Measurements from ENCODE around the gene CMSS1. TPM values are rescaled to one million over a fixed set of nuclear protein-coding genes. Genes with fewer than 3 reads are reported as not detected.

Gene CMSS1
- total RNA-seq, 2 experiments from 2014 or later = 42.1 to 42.6 TPM

DNA sequence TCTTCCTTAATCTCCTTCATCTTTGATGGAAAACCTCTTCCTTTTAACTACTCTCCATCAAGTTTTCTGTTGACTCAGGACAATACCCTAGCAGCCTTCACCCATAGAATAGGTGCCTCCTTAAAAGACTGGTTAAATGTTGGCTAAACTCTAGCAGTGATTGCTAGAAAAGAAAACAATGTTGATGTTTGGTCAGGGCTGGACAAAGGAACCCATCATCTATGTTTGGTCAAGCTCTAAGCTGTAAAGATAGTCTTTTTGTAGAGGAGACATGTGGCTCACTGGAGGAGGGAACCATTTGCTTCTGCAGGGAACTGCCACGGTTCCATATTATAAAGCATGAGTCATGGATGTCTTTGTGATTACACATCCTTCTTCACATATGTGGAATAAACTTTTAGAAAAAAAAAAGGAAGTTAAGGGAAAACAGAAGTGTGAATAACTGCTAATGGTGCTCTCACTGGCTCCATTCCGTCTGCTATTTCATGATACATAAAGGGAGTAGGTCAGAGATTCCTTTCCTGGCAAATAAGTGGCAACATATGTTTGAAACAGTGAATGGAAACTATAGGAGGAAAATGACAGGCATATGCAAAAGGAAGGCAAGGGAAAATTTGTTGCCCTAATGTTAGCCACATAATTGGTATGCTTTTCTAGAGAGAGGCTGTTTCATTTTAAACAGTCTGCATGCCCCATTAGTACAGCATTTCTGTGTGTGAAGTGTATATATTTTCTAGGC lies 78.2 kb downstream of the CMSS1 start:
- Mint-ChIP-seq H3K4me1 (ENCODE audit: low read depth) (peaks cover 9% of the 10 kb centered on the region), H3K36me3 (ENCODE audit: low read depth) (peaks cover 3% of the 10 kb centered on the region), H3K9me3 (ENCODE audit: insufficient read depth) (no peaks in the 10 kb centered on the region), H3K27ac (no peak overlapping the region), H3K4me3 (no peak overlapping the region), H3K27me3 (ENCODE audit: low read depth) (no peaks in the 10 kb centered on the region)
- no peak for DNase-seq
- POLR2A ChIA-PET = no interaction called here
- no peak for ATAC-seq
- CTCF ChIA-PET = interaction anchor here (0.7 to 2.1 kb wide), 2 partner anchors 52 to 64 kb away, joined by 4 to 10 read pairs; no protein-coding TSS in a partner anchor

DNA sequence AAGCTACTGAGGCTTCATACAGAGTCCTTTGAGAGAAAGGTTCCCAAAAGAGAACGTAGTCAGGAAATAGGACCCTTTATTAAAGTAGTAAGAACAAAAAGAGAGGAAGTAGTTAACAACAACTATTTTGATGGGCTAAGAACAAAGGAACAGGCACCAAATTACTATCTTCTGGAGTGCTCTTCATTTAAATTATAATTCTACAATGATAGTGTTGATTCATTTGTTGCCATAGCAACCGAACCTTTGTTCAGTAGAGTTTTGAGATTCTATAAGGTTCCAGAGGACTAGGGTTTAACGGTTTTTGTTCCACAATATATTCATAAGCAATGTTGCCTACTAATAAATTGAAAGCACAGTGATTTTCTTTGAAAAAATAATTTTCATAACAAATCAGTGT lies 78.8 kb downstream of the CMSS1 start:
- no peak overlapping the region for H3K27ac Mint-ChIP-seq
- CTCF ChIA-PET = no interaction called here

DNA sequence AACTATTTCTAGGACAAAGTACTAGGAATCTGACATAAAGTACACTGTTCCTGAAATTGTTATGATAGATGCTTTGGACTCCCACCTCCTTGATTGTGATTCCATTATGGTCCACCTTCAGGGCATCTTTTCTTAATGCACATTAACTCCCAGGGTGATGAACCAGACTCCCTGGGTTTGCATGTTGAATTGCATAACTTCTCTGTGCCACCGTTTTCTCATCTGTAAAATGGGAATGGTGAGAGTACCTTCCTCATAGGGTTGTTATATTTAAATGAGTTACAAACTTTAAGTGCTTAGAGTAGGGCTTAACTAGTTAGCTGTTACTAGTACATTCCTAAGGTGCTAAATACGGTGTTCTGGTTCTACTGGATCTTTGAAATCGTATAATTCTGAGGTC lies 81.9 kb downstream of the CMSS1 start:
- Mint-ChIP-seq H3K9me3 (ENCODE audit: insufficient read depth) (no peaks in the 10 kb centered on the region), H3K36me3 (ENCODE audit: low read depth) (no peaks in the 10 kb centered on the region)

More for the DNA sequence above, 78.8 kb downstream of the CMSS1 start:
- Mint-ChIP-seq H3K9me3 (ENCODE audit: insufficient read depth) (no peaks in the 10 kb centered on the region), H3K36me3 (ENCODE audit: low read depth) (peaks cover 3% of the 10 kb centered on the region), H3K27me3 (ENCODE audit: low read depth) (no peaks in the 10 kb centered on the region), H3K4me3 (no peak overlapping the region), H3K4me1 (ENCODE audit: low read depth) (peaks cover 9% of the 10 kb centered on the region)
- DNase-seq (no peak), ATAC-seq (no peak)
- POLR2A ChIA-PET = no interaction called here

DNA sequence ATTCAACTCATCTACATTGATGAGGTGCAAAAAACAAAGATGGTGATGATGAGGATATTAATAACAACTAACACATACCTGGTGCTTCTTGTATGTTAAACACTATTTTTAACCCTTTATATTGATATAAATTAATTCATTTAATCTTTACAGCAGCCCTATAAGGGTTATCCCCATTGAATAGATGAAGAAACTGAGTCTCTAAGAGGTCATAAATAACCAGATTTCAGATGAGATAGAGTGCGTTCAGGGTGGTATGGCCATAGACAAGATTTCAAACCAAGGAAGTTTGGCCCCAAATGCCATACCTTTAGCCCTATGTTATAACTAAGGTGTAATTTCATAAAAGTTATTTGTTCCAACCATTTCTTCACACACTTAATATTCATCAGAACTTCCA lies 82.6 kb downstream of the CMSS1 start:
- Mint-ChIP-seq H3K9me3 (ENCODE audit: insufficient read depth) (no peaks in the 10 kb centered on the region), H3K36me3 (ENCODE audit: low read depth) (no peaks in the 10 kb centered on the region), H3K4me1 (ENCODE audit: low read depth) (peaks cover 4% of the 10 kb centered on the region), H3K27me3 (ENCODE audit: low read depth) (no peaks in the 10 kb centered on the region), H3K27ac (no peak overlapping the region), H3K4me3 (no peak overlapping the region)
- ChIA-PET POLR2A (no interaction called here), CTCF (interaction anchor here (1.0 kb wide), 1 partner anchor 354 kb away, joined by 3 read pairs; no protein-coding TSS in a partner anchor)
- DNase-seq (no peak), ATAC-seq (no peak)

More for the DNA sequence above, 81.9 kb downstream of the CMSS1 start:
- POLR2A ChIA-PET = no interaction called here
- no peak overlapping the region for H3K27ac Mint-ChIP-seq
- ATAC-seq (no peak), DNase-seq (no peak)
- H3K4me3 Mint-ChIP-seq = no peak overlapping the region
- no peaks in the 10 kb centered on the region for H3K27me3 Mint-ChIP-seq (ENCODE audit: low read depth)
- peaks cover 4% of the 10 kb centered on the region for H3K4me1 Mint-ChIP-seq (ENCODE audit: low read depth)
- CTCF ChIA-PET = no interaction called here

DNA sequence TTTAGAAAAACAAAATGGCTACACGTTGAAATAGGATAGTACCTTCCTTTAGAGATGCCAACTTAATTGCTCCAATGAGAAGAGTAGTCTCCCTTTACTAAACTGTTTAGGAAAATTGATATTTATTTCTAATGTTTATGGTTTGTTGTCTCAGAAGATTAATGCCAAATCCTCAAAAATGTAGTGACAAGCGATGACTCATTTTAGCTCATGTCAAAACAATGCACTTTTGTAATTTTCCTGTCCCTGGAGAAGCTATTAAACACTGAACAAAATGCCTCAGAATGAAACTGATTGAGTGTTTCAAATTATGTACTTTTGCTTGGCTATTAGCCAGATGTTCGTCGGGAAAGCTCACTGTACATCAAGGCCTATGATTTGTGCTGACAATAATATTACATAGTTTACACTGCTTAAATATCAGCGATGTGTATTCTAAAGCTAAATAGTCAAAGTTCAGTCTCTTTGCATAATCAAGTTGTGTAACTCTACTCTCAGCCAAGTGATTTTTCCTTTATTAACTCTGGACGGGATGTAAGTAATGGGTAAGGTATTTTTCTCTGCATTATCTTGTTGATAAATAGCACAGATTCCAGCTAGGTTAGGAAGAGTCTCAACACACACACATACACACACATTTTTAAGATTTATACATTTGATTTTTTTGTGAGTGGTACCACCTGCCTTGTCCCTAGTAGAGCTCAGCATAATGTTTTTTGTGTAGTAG lies 83.7 kb downstream of the CMSS1 start:
- POLR2A ChIA-PET = no interaction called here

DNA sequence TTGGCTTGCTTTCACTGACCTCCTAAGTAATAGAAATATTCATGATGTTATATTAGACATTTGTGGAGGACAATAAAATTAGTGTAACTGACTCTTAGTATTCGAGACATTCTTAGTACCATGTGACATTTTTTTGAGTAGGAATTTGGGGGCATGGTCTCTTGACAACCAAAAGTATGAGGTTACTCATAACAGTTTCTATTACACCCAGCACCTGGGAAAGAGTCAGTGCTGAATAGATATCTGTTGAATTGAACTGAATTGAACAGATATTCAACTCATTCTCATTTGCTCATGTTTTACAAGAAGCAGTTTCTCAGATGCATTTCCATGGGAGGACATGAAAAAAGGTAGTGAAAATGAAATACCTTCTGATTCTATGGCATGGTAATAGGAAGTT lies 84.4 kb downstream of the CMSS1 start:
- Mint-ChIP-seq H3K4me3 (no peak overlapping the region), H3K4me1 (ENCODE audit: low read depth) (no peaks in the 10 kb centered on the region), H3K27ac (no peak overlapping the region), H3K27me3 (ENCODE audit: low read depth) (no peaks in the 10 kb centered on the region), H3K36me3 (ENCODE audit: low read depth) (no peaks in the 10 kb centered on the region), H3K9me3 (ENCODE audit: insufficient read depth) (no peaks in the 10 kb centered on the region)
- DNase-seq = no peak
- CTCF ChIA-PET = no interaction called here
- POLR2A ChIA-PET = no interaction called here
- ATAC-seq = no peak

More for the DNA sequence above, 83.7 kb downstream of the CMSS1 start:
- Mint-ChIP-seq H3K4me1 (ENCODE audit: low read depth) (peaks cover under 1% of the 10 kb centered on the region), H3K27ac (no peak overlapping the region), H3K27me3 (ENCODE audit: low read depth) (no peaks in the 10 kb centered on the region), H3K4me3 (no peak overlapping the region), H3K9me3 (ENCODE audit: insufficient read depth) (no peaks in the 10 kb centered on the region), H3K36me3 (ENCODE audit: low read depth) (no peaks in the 10 kb centered on the region)
- DNase-seq (no peak), ATAC-seq (no peak)
- CTCF ChIA-PET = interaction anchor here (1.0 kb wide), 1 partner anchor 353 kb away, joined by 3 read pairs; no protein-coding TSS in a partner anchor

DNA sequence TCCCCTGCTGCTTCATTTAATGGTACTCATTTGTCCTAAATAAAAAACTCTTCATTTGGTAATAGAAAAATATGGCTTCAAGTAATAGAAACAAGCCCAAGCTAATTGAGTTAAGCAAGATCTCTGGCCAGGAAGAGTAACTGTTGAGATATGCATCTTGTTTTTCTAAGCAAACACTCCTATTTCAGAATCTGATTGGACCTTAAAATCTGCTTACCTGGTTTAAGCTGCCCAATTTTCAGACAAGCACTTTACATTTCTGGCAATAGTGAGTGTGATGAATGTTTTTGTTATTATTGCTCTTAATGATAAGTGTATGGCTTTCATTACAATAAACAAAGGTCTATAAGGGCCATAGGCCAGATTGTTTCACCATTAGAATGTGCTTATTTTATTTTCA lies 86.2 kb downstream of the CMSS1 start:
- Mint-ChIP-seq H3K4me3 (no peak overlapping the region), H3K4me1 (ENCODE audit: low read depth) (no peaks in the 10 kb centered on the region), H3K36me3 (ENCODE audit: low read depth) (no peaks in the 10 kb centered on the region), H3K27ac (no peak overlapping the region), H3K9me3 (ENCODE audit: insufficient read depth) (no peaks in the 10 kb centered on the region), H3K27me3 (ENCODE audit: low read depth) (no peaks in the 10 kb centered on the region)
- ChIA-PET CTCF (interaction anchor here (1.3 kb wide), 1 partner anchor 57 kb away, joined by 3 read pairs; no protein-coding TSS in a partner anchor), POLR2A (no interaction called here)
- no peak for ATAC-seq
- DNase-seq = no peak

DNA sequence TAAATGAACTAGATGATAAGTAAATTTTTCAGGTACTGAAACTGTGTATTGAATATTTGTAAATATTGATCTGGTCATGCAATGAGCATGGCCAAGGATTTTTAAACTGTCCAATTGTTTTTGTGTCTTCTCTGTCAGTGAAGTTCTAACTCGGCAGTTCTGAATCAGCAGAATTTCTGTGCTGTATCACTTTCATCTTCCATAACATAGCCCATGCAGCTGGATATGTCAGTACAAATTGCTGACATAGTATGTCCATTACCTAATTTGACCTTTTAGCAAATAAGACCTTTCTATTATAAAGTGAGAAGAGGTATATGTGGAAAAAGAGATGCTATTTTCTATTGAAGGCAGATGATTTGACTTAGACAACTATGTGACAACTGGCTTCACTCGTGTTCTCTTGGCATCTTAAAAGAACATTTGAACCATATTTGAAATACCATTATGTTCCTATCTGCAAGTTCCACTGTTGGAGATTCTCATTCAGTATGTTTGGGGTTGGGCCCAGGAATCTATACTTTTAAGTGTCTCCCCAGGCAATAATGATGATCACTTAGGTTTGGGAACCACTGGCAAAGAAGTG lies 90.4 kb downstream of the CMSS1 start:
- no peaks in the 10 kb centered on the region for H3K9me3 Mint-ChIP-seq (ENCODE audit: insufficient read depth)
- no peaks in the 10 kb centered on the region for H3K27me3 Mint-ChIP-seq (ENCODE audit: low read depth)
- no peak for ATAC-seq
- DNase-seq = no peak
- ChIA-PET POLR2A (no interaction called here), CTCF (interaction anchor here (1.2 to 2.0 kb wide), 3 partner anchors 16 to 346 kb away, joined by 3 to 4 read pairs (median 3); no protein-coding TSS in a partner anchor)
- no peak overlapping the region for H3K27ac Mint-ChIP-seq
- H3K36me3 Mint-ChIP-seq (ENCODE audit: low read depth) = no peaks in the 10 kb centered on the region
- H3K4me3 Mint-ChIP-seq = no peak overlapping the region
- no peaks in the 10 kb centered on the region for H3K4me1 Mint-ChIP-seq (ENCODE audit: low read depth)

DNA sequence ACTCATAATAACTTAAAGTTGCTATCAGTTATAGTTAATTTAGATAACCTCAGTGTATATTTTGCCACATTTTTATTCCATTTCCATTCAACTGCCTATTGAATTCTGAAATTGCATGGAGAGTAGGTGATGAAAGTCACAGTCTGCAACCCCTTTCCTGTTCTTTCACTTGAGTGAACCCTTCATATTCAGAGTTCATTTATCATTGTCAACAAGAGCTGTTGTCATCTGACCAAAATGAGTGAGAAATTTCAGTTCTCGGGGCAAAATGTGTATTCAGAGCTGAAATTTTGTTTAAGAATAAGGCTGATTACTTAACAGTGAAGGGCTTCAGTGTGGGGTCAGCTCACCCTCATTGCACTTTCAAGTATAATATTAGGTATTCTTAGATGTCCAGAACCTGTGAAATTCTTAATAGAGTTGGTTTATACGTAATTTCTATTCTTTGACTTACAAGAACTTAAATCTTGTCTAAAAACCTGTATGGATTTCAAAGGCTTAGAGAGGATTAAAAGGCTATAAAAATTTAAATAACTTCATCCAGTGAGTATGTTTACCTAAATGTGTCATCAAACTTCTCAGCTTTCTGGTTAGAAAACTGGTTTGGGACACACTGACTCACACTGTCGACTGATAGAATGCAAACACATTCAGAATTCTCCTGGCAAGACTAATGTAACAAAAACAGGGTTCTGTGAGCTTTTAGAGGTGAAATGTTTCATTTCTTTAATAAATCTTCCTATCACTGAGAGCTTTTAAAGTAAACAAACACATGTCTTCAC lies 92.2 kb downstream of the CMSS1 start:
- no peak overlapping the region for H3K27ac Mint-ChIP-seq
- no peaks in the 10 kb centered on the region for H3K4me1 Mint-ChIP-seq (ENCODE audit: low read depth)

DNA sequence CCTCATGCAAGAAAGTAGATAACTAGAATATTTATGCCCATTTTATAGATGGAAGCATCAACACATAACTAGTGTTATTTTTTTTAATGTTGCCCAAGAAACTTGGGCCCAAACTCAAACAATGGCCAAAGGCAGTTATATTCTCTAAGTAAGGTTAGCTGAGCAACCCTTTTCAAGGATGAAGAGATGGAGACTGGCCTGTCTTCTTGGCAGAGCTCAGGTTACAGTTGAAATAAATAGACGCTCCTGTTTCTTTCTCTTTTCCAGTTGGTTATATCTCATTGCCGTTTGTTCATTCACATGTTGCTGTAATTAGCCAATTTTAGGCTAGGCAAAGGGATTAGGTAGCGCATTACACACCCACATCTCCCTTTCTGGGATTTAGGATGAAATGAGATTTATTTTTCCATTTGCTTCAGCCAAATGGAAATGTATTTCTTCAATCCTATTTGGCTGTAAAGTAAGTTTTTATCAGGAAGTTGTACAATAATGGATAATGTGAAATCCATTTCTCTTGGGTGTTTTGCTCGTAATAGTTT lies 93.2 kb downstream of the CMSS1 start:
- no peaks in the 10 kb centered on the region for H3K36me3 Mint-ChIP-seq (ENCODE audit: low read depth)

More for the DNA sequence above, 92.2 kb downstream of the CMSS1 start:
- ATAC-seq (no peak), DNase-seq (no peak)
- H3K27me3 Mint-ChIP-seq (ENCODE audit: low read depth) = no peaks in the 10 kb centered on the region
- ChIA-PET CTCF (interaction anchor here (0.6 to 1.3 kb wide), 3 partner anchors 9 to 78 kb away, joined by 3 read pairs; no protein-coding TSS in a partner anchor), POLR2A (no interaction called here)
- no peak overlapping the region for H3K4me3 Mint-ChIP-seq
- no peaks in the 10 kb centered on the region for H3K9me3 Mint-ChIP-seq (ENCODE audit: insufficient read depth)
- H3K36me3 Mint-ChIP-seq (ENCODE audit: low read depth) = no peaks in the 10 kb centered on the region

DNA sequence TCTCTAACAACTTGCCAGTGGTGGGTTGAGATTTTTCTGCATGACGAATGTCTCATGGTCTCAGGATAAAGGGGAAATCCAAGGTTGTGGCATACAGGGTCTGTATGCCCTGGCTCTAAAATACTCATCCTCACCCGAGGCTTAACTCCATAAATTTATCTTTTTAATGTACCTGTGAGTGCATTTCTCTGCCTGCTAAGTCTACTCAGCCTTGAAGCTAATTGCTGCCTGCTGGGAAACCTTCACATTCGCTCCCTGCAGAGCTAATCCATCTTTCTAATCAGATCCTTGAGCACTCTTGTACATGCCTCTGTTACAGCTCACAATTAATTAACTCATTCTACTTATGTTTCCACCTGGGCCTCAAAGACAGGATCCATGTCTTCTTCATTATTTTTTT lies 93.8 kb downstream of the CMSS1 start:
- POLR2A ChIA-PET = no interaction called here
- no peaks in the 10 kb centered on the region for H3K9me3 Mint-ChIP-seq (ENCODE audit: insufficient read depth)
- CTCF ChIA-PET = no interaction called here
- H3K27ac Mint-ChIP-seq = no peak overlapping the region
- H3K36me3 Mint-ChIP-seq (ENCODE audit: low read depth) = no peaks in the 10 kb centered on the region
- ATAC-seq (no peak), DNase-seq (no peak)
- H3K4me1 Mint-ChIP-seq (ENCODE audit: low read depth) = no peaks in the 10 kb centered on the region
- no peaks in the 10 kb centered on the region for H3K27me3 Mint-ChIP-seq (ENCODE audit: low read depth)
- H3K4me3 Mint-ChIP-seq = no peak overlapping the region

More for the DNA sequence above, 93.2 kb downstream of the CMSS1 start:
- ChIA-PET CTCF (no interaction called here), POLR2A (no interaction called here)
- DNase-seq = no peak
- Mint-ChIP-seq H3K9me3 (ENCODE audit: insufficient read depth) (no peaks in the 10 kb centered on the region), H3K4me1 (ENCODE audit: low read depth) (no peaks in the 10 kb centered on the region), H3K27ac (no peak overlapping the region), H3K4me3 (no peak overlapping the region), H3K27me3 (ENCODE audit: low read depth) (no peaks in the 10 kb centered on the region)
- ATAC-seq = no peak
